Thoracic aorta (tissue), 2 donors: ENCODE measurements around the gene POMZP3. TPM values are rescaled to one million over a fixed set of nuclear protein-coding genes. Genes with fewer than 3 reads are reported as not detected.
"Not testable (repeated sequence)": the region's sequence is repeated elsewhere in the genome, so short reads cannot be mapped to it uniquely, and the experiment has no call there.

ENCODE experiments used
- ATAC-seq: fragments of 150-250 bp; one replicate; pipeline ENCODE4 v1.8.0; 2017; ENCODE audit warnings: low read depth; ENCODE audit not compliant: insufficient number of reproducible peaks, low FRiP score
- DNase-seq: peaks from one replicate; pipeline ENCODE4 v3.0.0-alpha.2; 2020; ENCODE audit warnings: low spot score
- H3K27ac ChIP-seq, 2 donors: fragments of 200-600 bp; sonication (generic); 1 replicate in 1 of 2; 2 replicates in 1 of 2; pipeline ENCODE4 v1.5.1; 2016; ENCODE audit warnings: mild to moderate bottlenecking in 2 of 2, moderate library complexity in 2 of 2
- H3K27me3 ChIP-seq: fragments of 200-600 bp; sonication (generic); replicated peaks from 2 replicates; pipeline ENCODE4 v1.6.0; 2016; ENCODE audit warnings: mild to moderate bottlenecking; ENCODE audit not compliant: insufficient read depth
- H3K36me3 ChIP-seq: fragments of 200-600 bp; sonication (generic); one replicate; pipeline ENCODE4 v1.5.1; 2016
- H3K4me1 ChIP-seq, 2 donors: fragments of 200-600 bp; sonication (generic); 1 replicate in 1 of 2; 2 replicates in 1 of 2; pipeline versions ENCODE4 v1.5.1 to v1.6.0; 2016; ENCODE audit warnings: low read depth in 2 of 2, mild to moderate bottlenecking in 1 of 2; ENCODE audit not compliant: control insufficient read depth in 1 of 2
- H3K4me3 ChIP-seq: fragments of 200-600 bp; sonication (generic); 2 replicates; pipeline ENCODE4 v1.5.1; 2016; ENCODE audit warnings: mild to moderate bottlenecking
- H3K9me3 ChIP-seq: fragments of 200-600 bp; sonication (generic); 2 replicates; pipeline ENCODE4 v1.5.1; 2016
- total RNA-seq, 2 donors: library from RNA; depleted of rRNA; stranded (reverse); fragments of >200 nt; gene quantifications; one replicate each; pipeline versions ENCODE4 v1.1.0 to v1.2.3, GENCODE V29; 2016

Gene POMZP3
- 1 to 10 TPM; 6.8 to 7.3 TPM for total RNA-seq

GRCh38 chr7:76626989-76627642 lies at the start of gene POMZP3:
Gene POMZP3 (minus strand): TSS chr7:76627279. CDS start chr7:76626064, 1,215 bp downstream.
- Histone ChIP-seq H3K4me3 (peak within 1 kb of the TSS; percentile 82), H3K27ac (peak within 1 kb of the TSS; percentile 83 to 88)
- not testable (repeated sequence) for H3K27me3 ChIP-seq, H3K4me1 ChIP-seq, H3K9me3 ChIP-seq, H3K36me3 ChIP-seq, DNase-seq
- peak; percentile 94 for ATAC-seq

GRCh38 chr7:76675783-76676182 lies 48.7 kb upstream of the POMZP3 start:
- H3K36me3 ChIP-seq, H3K9me3 ChIP-seq, ATAC-seq, H3K4me3 ChIP-seq, DNase-seq, H3K4me1 ChIP-seq, H3K27me3 ChIP-seq, H3K27ac ChIP-seq: not testable (repeated sequence)

GRCh38 chr7:76673346-76673745 lies 46.3 kb upstream of the POMZP3 start:
- H3K27me3 ChIP-seq, H3K27ac ChIP-seq, H3K4me3 ChIP-seq, ATAC-seq, H3K9me3 ChIP-seq, DNase-seq, H3K4me1 ChIP-seq, H3K36me3 ChIP-seq: not testable (repeated sequence)

GRCh38 chr7:76659212-76659611 lies 32.1 kb upstream of the POMZP3 start:
- H3K27me3 ChIP-seq, ATAC-seq, DNase-seq, H3K4me3 ChIP-seq, H3K4me1 ChIP-seq, H3K27ac ChIP-seq, H3K9me3 ChIP-seq, H3K36me3 ChIP-seq: not testable (repeated sequence)

- H3K4me1 ChIP-seq, H3K9me3 ChIP-seq, ATAC-seq, DNase-seq, H3K27ac ChIP-seq, H3K36me3 ChIP-seq, H3K4me3 ChIP-seq, H3K27me3 ChIP-seq: not testable (repeated sequence)
Observed at GRCh38 chr7:76656425-76656824, 29.3 kb upstream of the POMZP3 start.

- not testable (repeated sequence) for H3K4me3 ChIP-seq, H3K9me3 ChIP-seq, H3K4me1 ChIP-seq, H3K27ac ChIP-seq, H3K36me3 ChIP-seq, H3K27me3 ChIP-seq, ATAC-seq, DNase-seq
Observed at GRCh38 chr7:76642620-76643019, 15.5 kb upstream of the POMZP3 start.

GRCh38 chr7:76637061-76637691 lies 10.1 kb upstream of the POMZP3 start:
- not testable (repeated sequence) for H3K4me1 ChIP-seq, H3K4me3 ChIP-seq, H3K27me3 ChIP-seq, DNase-seq, H3K9me3 ChIP-seq, H3K27ac ChIP-seq, H3K36me3 ChIP-seq
- peak; percentile 28 for ATAC-seq

GRCh38 chr7:76626581-76626980 lies 498 bp downstream of the POMZP3 start:
- not testable (repeated sequence) for H3K4me1 ChIP-seq, DNase-seq, H3K27me3 ChIP-seq, H3K9me3 ChIP-seq, ATAC-seq, H3K36me3 ChIP-seq
- Histone ChIP-seq H3K4me3 (peak overlapping the region; percentile 82), H3K27ac (peak overlapping the region; percentile 72 to 83)

- H3K4me3 ChIP-seq, H3K36me3 ChIP-seq, H3K27ac ChIP-seq, H3K9me3 ChIP-seq, H3K27me3 ChIP-seq, ATAC-seq, H3K4me1 ChIP-seq, DNase-seq: not testable (repeated sequence)
Observed at GRCh38 chr7:76619439-76620190, 7.5 kb downstream of the POMZP3 start.
